Thymus (tissue), 11 donors: ENCODE data around the gene MYLIP. TPM values are rescaled to one million over a fixed set of nuclear protein-coding genes. Genes with fewer than 3 reads are reported as not detected.
A peak's percentile ranks its signal among the peaks of the same experiment; 100 is the strongest.

Experiments used
- DNase-seq, 9 donors: peaks; one replicate each; pipeline ENCODE4 v3.0.0-alpha.2; 2013; ENCODE audit warnings: low spot score in 9 of 9, low read depth in 6 of 9, missing footprints in 1 of 9
- H3K27ac ChIP-seq, 2 donors: one replicate each; pipeline ENCODE4 v1.5.1; 2013; ENCODE audit warnings: control low read depth in 1 of 2, low read depth in 1 of 2, low read length in 1 of 2, mild to moderate bottlenecking in 1 of 2, moderate library complexity in 1 of 2
- H3K27me3 ChIP-seq, 2 donors: one replicate each; pipeline ENCODE4 v1.5.1; 2013; ENCODE audit warnings: low read length in 1 of 2; ENCODE audit not compliant: control insufficient read depth in 2 of 2, insufficient read depth in 1 of 2
- H3K36me3 ChIP-seq, 2 donors: one replicate each; pipeline ENCODE4 v1.5.1; 2013; ENCODE audit warnings: low read length in 1 of 2, mild to moderate bottlenecking in 1 of 2, moderate library complexity in 1 of 2; ENCODE audit not compliant: control insufficient read depth in 2 of 2, insufficient read depth in 2 of 2
- H3K4me1 ChIP-seq, 2 donors: one replicate each; pipeline ENCODE4 v1.5.1; 2013; ENCODE audit warnings: low read length in 2 of 2; ENCODE audit not compliant: control insufficient read depth in 2 of 2, insufficient read depth in 2 of 2
- H3K4me3 ChIP-seq, 2 donors: one replicate each; pipeline ENCODE4 v1.5.1; 2013; ENCODE audit warnings: low read length in 2 of 2, control low read depth in 1 of 2, mild to moderate bottlenecking in 1 of 2
- H3K9me3 ChIP-seq, 2 donors: one replicate each; pipeline ENCODE4 v1.5.1; 2013; ENCODE audit warnings: low read length in 1 of 2, mild to moderate bottlenecking in 1 of 2; ENCODE audit not compliant: control insufficient read depth in 2 of 2, insufficient read depth in 1 of 2
- WGBS: extraction: QIAGEN DNeasy Blood & Tissue Kit; methylation state at CpG from one replicate; pipeline ENCODE4 v1.1.7; 2013; 5-methylcytosine and 5-hydroxymethylcytosine counted together
- polyA plus RNA-seq: library from polyadenylated mRNA; stranded (reverse); fragments of 200-250 nt; gene quantifications from one replicate; pipeline ENCODE4 v1.2.3, GENCODE V29; 2013
- total RNA-seq: library from RNA; stranded (reverse); fragments of 120-200 nt; gene quantifications from one replicate; pipeline ENCODE4 v1.2.4, GENCODE V29; 2013
- donor health status: healthy.

The MYLIP gene
- total and polyA plus RNA-seq, 2 donors = 11.8 to 25.5 TPM

DNA sequence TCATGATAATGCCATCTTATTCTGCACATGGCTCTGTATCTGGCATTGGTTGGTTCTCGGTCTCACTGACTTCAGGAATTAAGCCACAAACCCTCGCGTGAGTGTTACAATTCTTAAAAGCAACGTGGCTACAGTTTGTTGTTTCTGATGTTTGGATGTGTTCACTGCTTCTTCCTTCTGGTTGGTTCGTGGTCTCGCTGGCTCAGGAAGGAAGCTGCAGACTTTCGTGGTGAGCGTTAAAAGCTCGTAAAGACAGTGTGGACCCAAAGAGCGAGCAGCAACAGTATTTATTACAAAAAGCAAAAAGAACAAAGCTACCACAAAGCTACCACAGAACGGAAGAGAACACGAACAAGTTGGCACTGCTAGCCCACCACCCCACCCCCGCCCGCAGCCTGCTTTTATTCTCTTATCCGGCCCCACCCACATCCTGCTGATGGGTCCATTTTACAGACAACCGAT lies 51.1 kb downstream of the MYLIP start:
- Histone ChIP-seq H3K9me3 (peaks cover 3 to 19% of the 10 kb centered on the region in 2 donors), H3K27me3 (no peaks in the 10 kb centered on the region), H3K4me3 (no peak overlapping the region), H3K27ac (peak overlapping the region; percentile 50 to 81), H3K36me3 (no peaks in the 10 kb centered on the region), H3K4me1 (peaks cover 8 to 13% of the 10 kb centered on the region in 2 donors)
- WGBS = 8% methylated on average over 16 of the region's 16 CpGs
- DNase-seq = peak in 8 of 9 donors; percentile 26 to 83 (median 52)

DNA sequence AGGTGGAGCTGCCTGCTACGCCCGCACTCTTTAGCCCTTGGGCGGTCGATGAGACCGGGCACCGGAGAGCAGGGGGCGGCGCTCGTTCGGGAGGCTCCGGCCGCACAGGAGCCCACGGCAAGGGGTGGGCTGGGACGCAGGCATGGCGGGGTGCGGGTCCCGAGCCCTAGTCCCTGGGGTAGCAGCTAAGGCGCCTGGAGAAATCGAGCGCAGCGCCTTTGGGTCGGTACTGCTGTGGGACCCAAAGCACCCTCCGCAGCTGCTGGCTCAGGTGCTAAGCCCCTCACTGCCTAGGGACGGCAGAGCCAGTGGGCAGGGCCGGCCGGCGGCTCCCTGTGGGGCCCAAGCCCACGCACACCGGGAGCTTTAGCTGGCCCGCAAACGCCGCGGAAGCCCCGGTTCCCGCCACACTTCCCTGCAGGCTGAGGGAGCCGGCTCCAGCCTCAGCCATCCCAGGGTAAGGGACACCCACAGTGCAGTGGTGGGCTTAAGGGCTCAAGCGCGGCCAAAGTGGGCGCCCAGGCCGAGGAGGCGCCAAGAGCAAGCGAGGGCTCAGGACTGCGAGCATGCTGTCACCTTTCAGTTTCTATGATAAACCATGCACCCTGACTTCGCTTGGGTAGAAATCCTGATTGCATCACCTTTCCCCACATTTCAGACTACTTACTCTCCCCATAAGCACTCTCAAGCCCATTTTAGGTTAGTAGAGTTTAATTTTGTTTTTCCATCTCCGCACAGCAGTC lies 52.0 kb downstream of the MYLIP start:
- Histone ChIP-seq H3K4me1 (peaks cover 8 to 13% of the 10 kb centered on the region in 2 donors), H3K27me3 (no peaks in the 10 kb centered on the region), H3K36me3 (no peaks in the 10 kb centered on the region), H3K27ac (no peak overlapping the region), H3K4me3 (no peak overlapping the region), H3K9me3 (peaks cover 3 to 19% of the 10 kb centered on the region in 2 donors)
- no peak for DNase-seq
- 94% methylated on average over 45 of the region's 45 CpGs for WGBS

DNA sequence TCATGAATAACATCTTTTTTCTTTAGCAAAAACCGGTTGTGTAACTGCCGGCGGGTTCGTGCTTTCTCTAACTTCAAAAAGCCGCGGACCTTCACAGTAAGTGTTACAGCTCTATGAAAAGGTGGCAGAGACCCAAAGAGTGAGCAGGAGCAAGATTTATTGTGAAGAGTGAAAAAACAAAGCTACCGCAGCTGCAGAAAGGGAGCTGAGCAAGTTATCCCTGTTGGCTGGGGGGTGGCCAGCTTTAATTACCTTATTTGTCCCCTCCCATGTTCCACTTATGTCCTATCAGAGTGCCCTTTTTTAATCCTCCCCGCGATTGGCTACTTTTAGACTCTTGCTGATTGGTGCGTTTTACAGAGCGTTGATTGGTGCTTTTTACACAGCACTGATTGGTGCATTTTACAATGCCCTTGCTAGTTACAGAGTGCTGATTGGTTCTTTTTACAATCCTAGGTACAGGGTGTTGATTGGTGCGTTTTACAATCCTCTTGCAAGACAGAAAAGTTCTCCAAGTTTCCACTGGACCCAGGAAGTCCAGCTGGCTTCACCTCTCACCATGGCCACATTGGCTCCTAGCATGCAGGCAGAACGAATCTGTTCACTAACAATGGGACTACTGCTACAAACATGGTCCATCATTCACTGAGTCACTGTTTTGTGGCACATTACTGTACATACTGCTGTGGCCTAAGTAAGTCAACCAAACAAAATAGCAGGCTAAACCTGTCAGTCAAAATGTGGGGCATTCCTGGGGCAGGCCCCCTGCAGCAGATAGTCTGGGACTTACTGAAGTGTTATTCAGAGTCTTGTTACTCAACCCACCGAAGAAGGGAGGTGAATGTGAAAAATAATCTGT lies 52.8 kb downstream of the MYLIP start:
- peaks cover 3 to 19% of the 10 kb centered on the region in 2 donors for H3K9me3 ChIP-seq
- DNase-seq = no peak
- peaks cover 8 to 13% of the 10 kb centered on the region in 2 donors for H3K4me1 ChIP-seq
- H3K27ac ChIP-seq = no peak overlapping the region
- no peak overlapping the region for H3K4me3 ChIP-seq
- no peaks in the 10 kb centered on the region for H3K27me3 ChIP-seq
- 95% methylated on average over 14 of the region's 14 CpGs for WGBS
- no peaks in the 10 kb centered on the region for H3K36me3 ChIP-seq

DNA sequence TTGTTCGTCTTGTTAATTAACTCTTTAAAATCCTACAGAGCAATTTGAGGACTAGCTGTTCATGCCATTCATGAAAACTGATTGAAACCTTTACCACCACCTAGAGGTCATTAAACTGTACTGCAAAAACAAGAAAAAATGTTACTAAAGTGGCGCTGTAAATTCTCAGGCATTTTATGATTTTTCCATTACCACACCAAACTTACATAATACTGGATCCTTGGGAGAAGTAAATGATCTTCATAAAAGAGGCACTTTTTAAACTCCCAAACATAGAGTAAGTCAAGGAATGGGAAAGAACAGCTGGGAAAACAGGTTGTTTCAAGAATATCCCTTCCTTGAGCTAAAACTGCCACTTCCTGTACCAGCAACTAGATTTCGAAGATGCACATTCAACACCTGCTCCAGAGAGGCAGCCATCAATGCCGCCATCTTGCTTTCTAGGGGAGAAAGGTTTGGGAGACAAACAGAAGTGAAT lies 54.3 kb downstream of the MYLIP start:
- 31% methylated on average over 4 of the region's 4 CpGs for WGBS
- peak in 4 of 9 donors; percentile 21 to 62 (median 26) for DNase-seq
- Histone ChIP-seq H3K27me3 (no peaks in the 10 kb centered on the region), H3K36me3 (no peaks in the 10 kb centered on the region), H3K27ac (no peak overlapping the region), H3K4me1 (peaks cover 8 to 13% of the 10 kb centered on the region in 2 donors), H3K4me3 (no peak overlapping the region), H3K9me3 (peaks cover 3 to 19% of the 10 kb centered on the region in 2 donors)

DNA sequence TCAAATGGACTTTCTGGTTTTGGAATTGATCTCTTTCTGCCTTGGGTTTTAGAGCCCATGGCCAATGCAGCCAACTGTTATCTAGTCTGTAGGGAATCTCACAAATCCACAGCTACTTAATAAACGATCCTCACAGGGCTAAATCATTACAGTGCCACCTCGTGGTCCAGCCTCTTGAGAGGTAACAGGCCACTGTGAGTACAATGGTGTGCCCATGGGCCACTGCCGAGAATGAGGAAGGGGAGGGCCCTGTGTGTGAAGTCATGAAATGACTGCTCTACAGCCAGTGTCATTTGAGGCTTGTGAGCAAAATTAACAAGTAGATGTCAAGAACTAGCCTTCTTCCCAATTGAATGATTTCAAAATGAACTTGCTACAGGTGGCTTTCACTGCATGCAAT lies 55.2 kb downstream of the MYLIP start:
- WGBS = 80% methylated on average over 3 of the region's 3 CpGs
- no peak for DNase-seq
- no peak overlapping the region for H3K4me3 ChIP-seq
- H3K27ac ChIP-seq = no peak overlapping the region
- H3K9me3 ChIP-seq = peaks cover 3 to 19% of the 10 kb centered on the region in 2 donors
- no peaks in the 10 kb centered on the region for H3K36me3 ChIP-seq
- H3K27me3 ChIP-seq = no peaks in the 10 kb centered on the region
- H3K4me1 ChIP-seq = peaks cover 7 to 13% of the 10 kb centered on the region in 2 donors

DNA sequence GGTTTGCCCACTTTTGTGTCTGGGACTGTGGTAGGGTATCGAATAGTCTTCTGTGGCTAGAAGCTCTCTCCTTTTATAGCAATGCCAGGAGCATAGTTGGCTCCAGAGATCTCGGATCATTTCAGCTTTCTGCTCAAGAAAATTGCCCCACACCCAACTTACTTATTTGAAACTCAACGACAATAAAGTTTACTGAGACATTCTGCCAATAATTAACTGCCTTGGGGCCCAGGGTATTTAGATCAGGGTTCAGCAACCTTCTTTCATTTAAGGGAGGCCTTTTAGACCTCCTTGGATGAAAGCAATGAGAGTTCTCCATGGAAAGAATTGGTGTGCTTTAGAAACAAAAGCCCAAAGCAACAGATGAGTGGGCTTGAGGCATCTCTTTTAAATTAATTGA lies 55.7 kb downstream of the MYLIP start:
- 95% methylated on average over 3 of the region's 3 CpGs for WGBS

DNA sequence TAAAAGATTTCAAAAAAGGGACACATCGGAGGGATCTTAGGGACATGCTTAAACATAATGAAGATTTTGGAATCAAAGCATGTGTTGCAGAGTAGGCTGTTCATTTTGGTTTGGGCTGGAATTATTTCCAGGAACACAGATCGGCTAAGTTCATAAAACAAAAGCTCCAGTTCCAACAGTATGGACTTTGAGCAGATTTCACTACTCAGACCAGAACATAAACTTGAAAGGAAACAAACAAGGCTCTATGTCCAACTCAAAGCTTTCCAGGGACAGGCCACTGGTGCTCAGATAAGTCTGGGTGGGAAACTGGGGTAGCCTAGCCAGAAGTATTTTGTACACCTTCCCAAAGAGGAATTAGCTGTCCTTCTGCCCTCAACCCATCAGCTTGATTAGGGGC lies 58.3 kb downstream of the MYLIP start:
- Histone ChIP-seq H3K4me1 (no peaks in the 10 kb centered on the region), H3K4me3 (no peak overlapping the region), H3K9me3 (no peaks in the 10 kb centered on the region), H3K36me3 (no peaks in the 10 kb centered on the region), H3K27ac (no peak overlapping the region), H3K27me3 (no peaks in the 10 kb centered on the region)
- no peak for DNase-seq
- 97% methylated on average over 2 of the region's 2 CpGs for WGBS

More for the DNA sequence above, 55.7 kb downstream of the MYLIP start:
- Histone ChIP-seq H3K27ac (no peak overlapping the region), H3K27me3 (no peaks in the 10 kb centered on the region), H3K9me3 (peaks cover 3 to 17% of the 10 kb centered on the region in 2 donors), H3K4me1 (peaks cover 3 to 10% of the 10 kb centered on the region in 2 donors), H3K4me3 (no peak overlapping the region), H3K36me3 (no peaks in the 10 kb centered on the region)
- no peak for DNase-seq

DNA sequence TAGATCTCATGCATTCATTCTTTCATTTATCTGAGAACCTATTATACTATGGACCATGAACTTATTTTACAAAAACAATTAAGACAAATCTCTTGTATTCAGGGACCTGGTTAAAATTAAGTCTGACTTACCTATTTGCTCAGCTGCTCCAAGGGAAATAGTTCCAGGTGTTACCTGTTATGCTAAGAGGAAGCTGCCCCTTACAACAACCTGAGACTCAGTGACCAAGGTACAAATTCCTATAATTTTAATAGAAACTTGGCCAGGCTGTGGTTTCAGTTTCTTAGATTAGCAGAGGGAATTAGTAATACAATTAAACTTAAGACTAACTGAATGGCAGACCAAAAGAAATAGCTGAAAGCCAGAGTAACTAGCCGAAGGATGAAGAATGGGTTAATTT lies 61.3 kb downstream of the MYLIP start:
- Histone ChIP-seq H3K27ac (no peak overlapping the region), H3K4me1 (no peaks in the 10 kb centered on the region), H3K9me3 (no peaks in the 10 kb centered on the region), H3K36me3 (no peaks in the 10 kb centered on the region), H3K27me3 (no peaks in the 10 kb centered on the region), H3K4me3 (no peak overlapping the region)
- DNase-seq = no peak
- whole genome bisulfite sequencing = 94% methylated on average over 1 of the region's 1 CpG
